NK-92 (cell line): ENCODE measurements around the gene PRDM16.

Experiments
- DNase-seq: peaks from one replicate; lab custom pipeline; 2025; ENCODE audit not compliant: unreplicated experiment; lab: John Stamatoyannopoulos, UW

Gene PRDM16

GRCh38 chr1:3101124-3101939, 32.3 kb downstream of the PRDM16 start:
- no peak for DNase-seq

GRCh38 chr1:3102641-3103040, 33.6 kb downstream of the PRDM16 start:
- DNase-seq: no peak

GRCh38 chr1:3103967-3104677, 35.1 kb downstream of the PRDM16 start:
- DNase-seq: no peak

GRCh38 chr1:3105167-3105863, 36.3 kb downstream of the PRDM16 start:
- no peak for DNase-seq

GRCh38 chr1:3106216-3106615, 37.2 kb downstream of the PRDM16 start:
- DNase-seq: no peak

GRCh38 chr1:3107201-3107600, 38.2 kb downstream of the PRDM16 start:
- DNase-seq: no peak

- no peak for DNase-seq
Measured at GRCh38 chr1:3109355-3109754, 40.4 kb downstream of the PRDM16 start.

GRCh38 chr1:3111348-3112021, 42.5 kb downstream of the PRDM16 start:
- no peak for DNase-seq

- no peak for DNase-seq
Measured at GRCh38 chr1:3112526-3112925, 43.5 kb downstream of the PRDM16 start.

- no peak for DNase-seq
Measured at GRCh38 chr1:3113047-3113740, 44.2 kb downstream of the PRDM16 start.

- DNase-seq: no peak
Measured at GRCh38 chr1:3113741-3114056, 44.7 kb downstream of the PRDM16 start.

GRCh38 chr1:3114131-3114744, 45.2 kb downstream of the PRDM16 start:
- DNase-seq: no peak

- DNase-seq: no peak
Measured at GRCh38 chr1:3114846-3115245, 45.8 kb downstream of the PRDM16 start.

GRCh38 chr1:3115275-3116149, 46.5 kb downstream of the PRDM16 start:
- DNase-seq: no peak

GRCh38 chr1:3116150-3116510, 47.1 kb downstream of the PRDM16 start:
- no peak for DNase-seq

- DNase-seq: no peak
Measured at GRCh38 chr1:3116560-3116959, 47.6 kb downstream of the PRDM16 start.

- DNase-seq: no peak
Measured at GRCh38 chr1:3117879-3118278, 48.9 kb downstream of the PRDM16 start.

GRCh38 chr1:3119061-3119460, 50.1 kb downstream of the PRDM16 start:
- no peak for DNase-seq

GRCh38 chr1:3119725-3120124, 50.7 kb downstream of the PRDM16 start:
- DNase-seq: no peak

- DNase-seq: no peak
Measured at GRCh38 chr1:3120140-3120539, 51.1 kb downstream of the PRDM16 start.
